Neuronal stem cell (in vitro differentiated cells): Measurements from ENCODE around the gene ABHD17C.

Experiments
- DNase-seq: peaks from one replicate; pipeline ENCODE4 v3.0.0-alpha.2; 2013; ENCODE audit warnings: low spot score
- H2AFZ ChIP-seq: one replicate; pipeline ENCODE4 v1.6.1; 2013; ENCODE audit warnings: mild to moderate bottlenecking, low read length, inconsistent platforms
- H2AK5ac ChIP-seq: 2 replicates; pipeline ENCODE4 v1.6.1; 2013; ENCODE audit warnings: low read depth, mild to moderate bottlenecking, inconsistent platforms, low read length, moderate library complexity, mixed read lengths
- H2BK120ac ChIP-seq: 2 replicates; pipeline ENCODE4 v1.6.1; 2013; ENCODE audit warnings: low read depth, mild to moderate bottlenecking, inconsistent platforms, low read length, moderate library complexity, mixed read lengths
- H2BK12ac ChIP-seq: one replicate; pipeline ENCODE4 v1.6.1; 2013; ENCODE audit warnings: low read length, inconsistent platforms
- H2BK15ac ChIP-seq: 2 replicates; pipeline ENCODE4 v1.6.1; 2013; ENCODE audit warnings: mild to moderate bottlenecking, low read length, inconsistent platforms, mixed read lengths
- H2BK5ac ChIP-seq: one replicate; pipeline ENCODE4 v1.6.1; 2013; ENCODE audit warnings: inconsistent platforms, mild to moderate bottlenecking, low read length, moderate library complexity
- H3K14ac ChIP-seq: one replicate; pipeline ENCODE4 v1.6.1; 2013; ENCODE audit warnings: low read length, inconsistent platforms
- H3K18ac ChIP-seq: 2 replicates; pipeline ENCODE4 v1.6.1; 2013; ENCODE audit warnings: low read length, inconsistent platforms
- H3K23ac ChIP-seq: 2 replicates; pipeline ENCODE4 v1.6.1; 2013; ENCODE audit warnings: low read depth, mild to moderate bottlenecking, mixed read lengths, low read length, inconsistent platforms; ENCODE audit not compliant: poor library complexity
- H3K27ac ChIP-seq: replicated peaks from 3 replicates; pipeline ENCODE4 v1.5.1; 2013; ENCODE audit warnings: low read length, inconsistent platforms
- H3K27me3 ChIP-seq, 3 experiments: 2 replicates each; pipeline ENCODE4 v1.6.1; 2013; ENCODE audit warnings: low read length in 3 of 3, mild to moderate bottlenecking in 2 of 3, inconsistent platforms in 1 of 3, low read depth in 1 of 3, mixed read lengths in 1 of 3, moderate library complexity in 1 of 3; ENCODE audit not compliant: control insufficient read depth in 3 of 3, insufficient read depth in 3 of 3
- H3K36me3 ChIP-seq, 2 donors: replicated peaks in 1 of 2; 2 replicates each; pipeline ENCODE4 v1.6.1; 2013; ENCODE audit warnings: low read length in 2 of 2; ENCODE audit not compliant: control insufficient read depth in 2 of 2, insufficient read depth in 2 of 2
- H3K4ac ChIP-seq: 2 replicates; pipeline ENCODE4 v1.6.1; 2013; ENCODE audit warnings: inconsistent platforms, mild to moderate bottlenecking, low read length, moderate library complexity
- H3K4me1 ChIP-seq, 2 donors: 1 replicate in 1 of 2; 2 replicates in 1 of 2; pipeline ENCODE4 v1.6.1; 2013; ENCODE audit warnings: low read length in 2 of 2, low read depth in 1 of 2; ENCODE audit not compliant: control insufficient read depth in 2 of 2, insufficient read depth in 1 of 2
- H3K4me2 ChIP-seq: one replicate; pipeline ENCODE4 v1.6.1; 2013; ENCODE audit warnings: mild to moderate bottlenecking, low read length, inconsistent platforms; ENCODE audit not compliant: insufficient read depth, poor library complexity, severe bottlenecking
- H3K4me3 ChIP-seq, 2 donors: 2 replicates each; pipeline ENCODE4 v1.5.1; 2013; ENCODE audit warnings: low read length in 2 of 2, mild to moderate bottlenecking in 2 of 2, inconsistent platforms in 1 of 2, moderate library complexity in 1 of 2
- H3K79me1 ChIP-seq: one replicate; pipeline ENCODE4 v1.6.1; 2013; ENCODE audit warnings: low read depth, mild to moderate bottlenecking, inconsistent platforms, low read length, moderate library complexity
- H3K9ac ChIP-seq: one replicate; pipeline ENCODE4 v1.6.1; 2013; ENCODE audit warnings: mild to moderate bottlenecking, low read depth, low read length, inconsistent platforms; ENCODE audit not compliant: poor library complexity
- H3K9me3 ChIP-seq, 2 donors: replicated peaks in 1 of 2; 2 replicates each; pipeline versions ENCODE3 to v1.6.1; 2013; ENCODE audit warnings: low read length in 2 of 2, mild to moderate bottlenecking in 2 of 2, inconsistent platforms in 1 of 2, low read depth in 1 of 2, mixed read lengths in 1 of 2, moderate library complexity in 1 of 2; ENCODE audit not compliant: control insufficient read depth in 2 of 2, insufficient read depth in 1 of 2
- H4K8ac ChIP-seq: one replicate; pipeline ENCODE4 v1.6.1; 2013; ENCODE audit warnings: low read depth, mild to moderate bottlenecking, inconsistent platforms, low read length, moderate library complexity
- H4K91ac ChIP-seq: one replicate; pipeline ENCODE4 v1.6.1; 2013; ENCODE audit warnings: low read length, low read depth, mild to moderate bottlenecking, inconsistent platforms; ENCODE audit not compliant: poor library complexity
- WGBS, 2 donors: extraction: QIAGEN DNeasy Blood & Tissue Kit; methylation state at CpG; one replicate each; pipeline ENCODE4 v1.1.7; 2013; ENCODE audit warnings: missing lambda C conversion rate in 2 of 2, mixed read lengths in 1 of 2; ENCODE audit not compliant: insufficient read length in 2 of 2, insufficient replicate concordance in 1 of 2; ENCODE audit errors: extremely low coverage in 2 of 2; 5-methylcytosine and 5-hydroxymethylcytosine counted together

Gene ABHD17C

GRCh38 chr15:80689294-80689693 lies 5.8 kb upstream of the ABHD17C start:
- H2BK15ac ChIP-seq = no peak overlapping the region
- H2BK12ac ChIP-seq = no peak overlapping the region
- no peak overlapping the region for H4K91ac ChIP-seq
- no peak overlapping the region for H2AK5ac ChIP-seq
- no peak overlapping the region for H3K4me3 ChIP-seq
- H3K9me3 ChIP-seq = no peaks in the 10 kb centered on the region
- H2BK5ac ChIP-seq = no peak overlapping the region
- H4K8ac ChIP-seq = no peak overlapping the region
- no peak overlapping the region for H3K27ac ChIP-seq
- H3K14ac ChIP-seq = no peak overlapping the region
- H3K18ac ChIP-seq = no peak overlapping the region
- no peaks in the 10 kb centered on the region for H3K79me1 ChIP-seq
- no peak overlapping the region for H3K4ac ChIP-seq
- no peak overlapping the region for H3K23ac ChIP-seq
- DNase-seq = no peak
- H2BK120ac ChIP-seq = no peak overlapping the region
- peaks cover 0 to under 1% of the 10 kb centered on the region in 2 donors for H3K4me1 ChIP-seq
- H3K36me3 ChIP-seq = no peaks in the 10 kb centered on the region
- no peak overlapping the region for H3K9ac ChIP-seq
- H3K27me3 ChIP-seq = no peaks in the 10 kb centered on the region
- no peak overlapping the region for H3K4me2 ChIP-seq
- H2AFZ ChIP-seq = no peak overlapping the region

GRCh38 chr15:80689716-80690115 lies 5.4 kb upstream of the ABHD17C start:
- no peak overlapping the region for H3K4ac ChIP-seq
- no peak overlapping the region for H2BK120ac ChIP-seq
- no peaks in the 10 kb centered on the region for H3K36me3 ChIP-seq
- no peak overlapping the region for H2AK5ac ChIP-seq
- H3K27me3 ChIP-seq = no peaks in the 10 kb centered on the region
- peaks cover 0 to 3% of the 10 kb centered on the region in 2 donors for H3K4me1 ChIP-seq
- no peak overlapping the region for H2BK15ac ChIP-seq
- H3K4me3 ChIP-seq = no peak overlapping the region
- H4K8ac ChIP-seq = no peak overlapping the region
- no peak overlapping the region for H3K27ac ChIP-seq
- H3K4me2 ChIP-seq = no peak overlapping the region
- no peak overlapping the region for H3K9ac ChIP-seq
- no CpG with 5 or more reads among the region's 5 CpGs for WGBS, 2 donors
- no peak for DNase-seq
- H3K18ac ChIP-seq = no peak overlapping the region
- no peak overlapping the region for H4K91ac ChIP-seq
- no peak overlapping the region for H3K14ac ChIP-seq
- no peak overlapping the region for H2BK12ac ChIP-seq
- no peak overlapping the region for H3K23ac ChIP-seq
- H2BK5ac ChIP-seq = no peak overlapping the region
- no peaks in the 10 kb centered on the region for H3K79me1 ChIP-seq
- H2AFZ ChIP-seq = no peak overlapping the region
- H3K9me3 ChIP-seq = no peaks in the 10 kb centered on the region

GRCh38 chr15:80691575-80691974 lies 3.5 kb upstream of the ABHD17C start:
- H3K27me3 ChIP-seq = peaks cover 0 to 3% (median 0%) of the 10 kb centered on the region in 3 experiments
- no peak overlapping the region for H3K4me3 ChIP-seq
- no peak overlapping the region for H3K27ac ChIP-seq
- H2AFZ ChIP-seq = no peak overlapping the region
- H3K4me2 ChIP-seq = no peak overlapping the region
- DNase-seq = no peak
- H4K91ac ChIP-seq = no peak overlapping the region
- H2BK12ac ChIP-seq = no peak overlapping the region
- no peaks in the 10 kb centered on the region for H3K9me3 ChIP-seq
- no peak overlapping the region for H3K18ac ChIP-seq
- no peak overlapping the region for H2BK120ac ChIP-seq
- no peaks in the 10 kb centered on the region for H3K36me3 ChIP-seq
- no CpG with 5 or more reads among the region's 3 CpGs for WGBS, 2 donors
- H3K4ac ChIP-seq = no peak overlapping the region
- no peak overlapping the region for H3K23ac ChIP-seq
- no peak overlapping the region for H2BK15ac ChIP-seq
- no peak overlapping the region for H3K14ac ChIP-seq
- H3K9ac ChIP-seq = no peak overlapping the region
- no peak overlapping the region for H4K8ac ChIP-seq
- H3K79me1 ChIP-seq = peaks cover 2% of the 10 kb centered on the region
- H2AK5ac ChIP-seq = no peak overlapping the region
- no peak overlapping the region for H2BK5ac ChIP-seq
- peaks cover 0 to 3% of the 10 kb centered on the region in 2 donors for H3K4me1 ChIP-seq

DNA sequence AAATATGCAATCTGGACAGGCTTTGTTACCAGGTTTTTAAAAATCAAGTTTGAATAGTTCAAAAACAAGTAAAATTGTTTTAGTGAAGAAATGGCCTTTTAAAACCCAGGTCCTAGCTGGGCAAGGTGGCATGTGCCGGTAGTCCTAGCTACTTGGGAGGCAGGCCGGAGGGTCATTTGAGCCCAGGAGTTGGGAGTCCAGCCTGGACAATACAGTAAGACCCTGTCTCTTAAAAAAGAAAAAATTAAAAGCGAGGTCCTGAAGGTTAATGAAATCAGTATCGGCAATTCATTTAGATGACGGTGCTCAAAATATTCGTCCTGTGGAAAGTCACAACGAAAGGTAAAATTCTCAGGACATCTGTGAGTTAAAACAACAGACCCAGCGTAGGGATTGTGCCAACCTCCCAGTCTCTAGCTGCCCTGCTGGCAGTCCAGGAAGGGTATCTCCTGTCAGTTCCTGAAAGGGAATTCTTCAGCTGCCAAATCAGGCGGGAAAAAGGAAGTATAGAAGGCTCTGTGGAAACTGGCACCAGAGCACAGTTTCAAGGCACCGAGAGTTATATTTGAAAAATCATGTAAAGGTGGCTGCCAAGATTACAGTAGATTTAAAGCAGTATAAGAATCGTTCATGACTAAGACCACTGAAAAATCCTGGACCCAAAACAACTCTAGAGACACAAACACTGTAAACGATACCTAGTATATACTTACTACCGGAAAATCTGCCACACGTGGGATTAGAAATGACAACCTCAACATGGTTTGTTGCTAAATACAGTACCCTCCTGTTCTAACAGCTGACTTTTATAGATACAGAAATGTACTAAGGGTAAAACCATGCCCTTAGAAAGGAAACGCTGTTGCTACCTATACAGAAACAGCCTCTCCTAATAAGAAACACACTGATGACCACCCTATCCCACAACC lies 1.2 kb upstream of the ABHD17C start:
- no CpG with 5 or more reads among the region's 15 CpGs for WGBS, 2 donors
- Histone ChIP-seq H3K27me3 (peaks cover 0 to 3% (median 0%) of the 10 kb centered on the region in 3 experiments), H4K91ac (no peak overlapping the region), H2AK5ac (no peak overlapping the region), H4K8ac (no peak overlapping the region), H3K4me1 (peaks cover 5 to 8% of the 10 kb centered on the region in 2 donors), H2AFZ (peak overlapping the region; percentile 96), H3K4me3 (peak overlapping the region; percentile 93 to 96), H3K18ac (no peak overlapping the region), H3K9ac (no peak overlapping the region), H2BK5ac (no peak overlapping the region), H3K4ac (no peak overlapping the region), H3K79me1 (peaks cover 2% of the 10 kb centered on the region), H3K23ac (no peak overlapping the region), H3K9me3 (peaks cover 0 to 7% of the 10 kb centered on the region in 2 donors), H2BK120ac (no peak overlapping the region), H2BK15ac (no peak overlapping the region), H2BK12ac (no peak overlapping the region), H3K27ac (no peak overlapping the region), H3K4me2 (peak overlapping the region; percentile 68), H3K36me3 (peaks cover 0 to 4% of the 10 kb centered on the region in 2 donors), H3K14ac (no peak overlapping the region)
- no peak for DNase-seq
